ENCODE data around the gene SCAMP3. TPM values are rescaled to one million over a fixed set of nuclear protein-coding genes. Genes with fewer than 3 reads are reported as not detected.
A peak's percentile ranks its signal among the peaks of the same experiment; 100 is the strongest.
"Not testable (repeated sequence)": the region's sequence is repeated elsewhere in the genome, so short reads cannot be mapped to it uniquely, and the experiment has no call there.

SCAMP3 gene
- polyA plus RNA-seq, 1 donor from 2014 or later, result 34.6 TPM

GRCh38 chr1:155232001-155232978, 29.9 kb downstream of the SCAMP3 start:
- H3K36me3 ChIP-seq (ENCODE audit: insufficient read depth, low read length); H4K20me1 ChIP-seq (ENCODE audit: insufficient read depth); H3K4me3 ChIP-seq (ENCODE audit: low read length); H3K4me2 ChIP-seq (ENCODE audit: low read length); H3K9ac ChIP-seq (ENCODE audit: low read length); H2AFZ ChIP-seq (ENCODE audit: low read depth, low read length); H3F3A ChIP-seq (ENCODE audit: insufficient read depth, low read length, poor library complexity, severe bottlenecking); H3K9me2 ChIP-seq (ENCODE audit: insufficient read depth, low read length); H3K27me3 ChIP-seq (ENCODE audit: insufficient read depth, low read depth, low read length); H3K27ac ChIP-seq (ENCODE audit: low read length); H3K79me2 ChIP-seq (replicated peaks; ENCODE audit: insufficient read depth, low read length); H3K9me3 ChIP-seq (ENCODE audit: low read length): not testable (repeated sequence)

- H3K79me2 ChIP-seq (replicated peaks; ENCODE audit: insufficient read depth, low read length); H3K4me2 ChIP-seq (ENCODE audit: low read length); H3K27ac ChIP-seq (ENCODE audit: low read length); H3K4me3 ChIP-seq (ENCODE audit: low read length); H3K9me2 ChIP-seq (ENCODE audit: insufficient read depth, low read length); H3F3A ChIP-seq (ENCODE audit: insufficient read depth, low read length, poor library complexity, severe bottlenecking); H3K9ac ChIP-seq (ENCODE audit: low read length); H4K20me1 ChIP-seq (ENCODE audit: insufficient read depth); H3K27me3 ChIP-seq (ENCODE audit: insufficient read depth, low read depth, low read length); H3K9me3 ChIP-seq (ENCODE audit: low read length); H3K36me3 ChIP-seq (ENCODE audit: insufficient read depth, low read length); H2AFZ ChIP-seq (ENCODE audit: low read depth, low read length): not testable (repeated sequence)
Measured at GRCh38 chr1:155231302-155231701, 30.9 kb downstream of the SCAMP3 start.

- peak overlapping the region; percentile 95 for H2AFZ ChIP-seq (ENCODE audit: low read depth, low read length)
- no peaks in the 10 kb centered on the region for H4K20me1 ChIP-seq (ENCODE audit: insufficient read depth)
- no peaks in the 10 kb centered on the region for H3K9me3 ChIP-seq (ENCODE audit: low read length)
- peak overlapping the region; percentile 88 for H3K9ac ChIP-seq (ENCODE audit: low read length)
- TF ChIP-seq REST (IDR thresholded peaks at IDR 0.05; ENCODE audit: borderline replicate concordance) (no peak), CTCF (IDR thresholded peaks at IDR 0.05; ENCODE audit: poor library complexity, severe bottlenecking) (peak; percentile 2)
- H3K4me2 ChIP-seq (ENCODE audit: low read length), result peak overlapping the region; percentile 74
- H3K9me2 ChIP-seq (ENCODE audit: insufficient read depth, low read length), result no peaks in the 10 kb centered on the region
- H3F3A ChIP-seq (ENCODE audit: insufficient read depth, low read length, poor library complexity, severe bottlenecking), result peaks cover 6% of the 10 kb centered on the region
- no peaks in the 10 kb centered on the region for H3K27me3 ChIP-seq (ENCODE audit: insufficient read depth, low read depth, low read length)
- H3K79me2 ChIP-seq (replicated peaks; ENCODE audit: insufficient read depth, low read length), result peaks cover 11% of the 10 kb centered on the region
- H3K36me3 ChIP-seq (ENCODE audit: insufficient read depth, low read length), result no peaks in the 10 kb centered on the region
- peak overlapping the region; percentile 97 for H3K27ac ChIP-seq (ENCODE audit: low read length)
- H3K4me3 ChIP-seq (ENCODE audit: low read length), result peak overlapping the region; percentile 92
Measured at GRCh38 chr1:155228096-155228427, 34.1 kb downstream of the SCAMP3 start.
